GM20431 (cell line): Measurements from ENCODE around the gene KCNQ1.

Experiments
- in situ Hi-C: fragments of 300-500 bp; cut with MseI, MboI; formaldehyde crosslinking; loops from one replicate; pipeline ENCODE4 v1.15.0; 2020; ENCODE audit warnings: low sequenced_read_pairs; ENCODE audit not compliant: unreplicated experiment

KCNQ1 gene

GRCh38 chr11:2436521-2437031, 8.2 kb upstream of the KCNQ1 start:
- in situ Hi-C loops: loop anchor here (10.0 kb wide), 1 partner anchor 88 kb away; no protein-coding TSS in a partner anchor

- in situ Hi-C loops: loop anchor here (10.0 kb wide), 1 partner anchor 87 kb away; no protein-coding TSS in a partner anchor
These were observed 7.3 kb upstream of the KCNQ1 start for GRCh38 chr11:2437516-2437915.

- in situ Hi-C loops: loop anchor here (10.0 kb wide), 1 partner anchor 85 kb away; no protein-coding TSS in a partner anchor
These were observed 5.0 kb upstream of the KCNQ1 start for GRCh38 chr11:2439820-2440219.

GRCh38 chr11:2440646-2441045, 4.2 kb upstream of the KCNQ1 start:
- in situ Hi-C loops: no loop called here

GRCh38 chr11:2441171-2441570, 3.6 kb upstream of the KCNQ1 start:
- in situ Hi-C loops: no loop called here

- in situ Hi-C loops: no loop called here
These were observed 2.2 kb upstream of the KCNQ1 start for GRCh38 chr11:2442589-2442988.

GRCh38 chr11:2443406-2443805, 1.4 kb upstream of the KCNQ1 start:
- in situ Hi-C loops: no loop called here

- in situ Hi-C loops: no loop called here
These were observed 657 bp upstream of the KCNQ1 start, which contains the start of gene TRPM5 for GRCh38 chr11:2443881-2444820. Gene TRPM5, minus strand, starts transcription at chr11:2444514. Its CDS starts 21,478 bp downstream, at chr11:2423036.

GRCh38 chr11:2445746-2446551, 1.1 kb downstream of the KCNQ1 start:
- in situ Hi-C loops: no loop called here

- in situ Hi-C loops: no loop called here
These were observed 1.9 kb downstream of the KCNQ1 start for GRCh38 chr11:2446590-2447252.

- in situ Hi-C loops: no loop called here
These were observed 2.6 kb downstream of the KCNQ1 start for GRCh38 chr11:2447253-2447950.

GRCh38 chr11:2447951-2448650, 3.3 kb downstream of the KCNQ1 start:
- in situ Hi-C loops: no loop called here

- in situ Hi-C loops: no loop called here
These were observed 4.1 kb downstream of the KCNQ1 start for GRCh38 chr11:2448661-2449547.

- in situ Hi-C loops: no loop called here
These were observed 4.9 kb downstream of the KCNQ1 start for GRCh38 chr11:2449548-2450320.

- in situ Hi-C loops: no loop called here
These were observed 5.7 kb downstream of the KCNQ1 start for GRCh38 chr11:2450321-2451041.

GRCh38 chr11:2451336-2451735, 6.5 kb downstream of the KCNQ1 start:
- in situ Hi-C loops: no loop called here

GRCh38 chr11:2451916-2452315, 7.1 kb downstream of the KCNQ1 start:
- in situ Hi-C loops: no loop called here
